Liver (tissue), 3 donors: ENCODE measurements around the gene ANAPC4.

ENCODE experiments used
- EGR1 ChIP-seq, 2 donors: IDR thresholded peaks; 2 replicates each; pipeline ENCODE4 v1.6.1; 2016 to 2018; ENCODE audit warnings: antibody characterized with exemption in 2 of 2, low read depth in 2 of 2
- GABPA ChIP-seq, 2 donors: IDR thresholded peaks in 1 of 2; conservative IDR thresholded peaks in 1 of 2; 2 replicates each; pipeline ENCODE4 v1.6.1; 2016; ENCODE audit warnings: antibody characterized with exemption in 2 of 2, mild to moderate bottlenecking in 1 of 2, moderate library complexity in 1 of 2
- JUND ChIP-seq, 2 donors: IDR thresholded peaks; 2 replicates each; pipeline ENCODE4 v1.6.1; 2016; ENCODE audit warnings: antibody characterized with exemption in 2 of 2
- NR2F2 ChIP-seq: IDR thresholded peaks from 2 replicates; pipeline ENCODE4 v1.6.1; 2016; ENCODE audit warnings: antibody characterized with exemption
- SP1 ChIP-seq: IDR thresholded peaks from 2 replicates; pipeline ENCODE4 v1.6.1; 2018; ENCODE audit warnings: antibody characterized with exemption, mild to moderate bottlenecking
- TAF1 ChIP-seq: conservative IDR thresholded peaks from 2 replicates; pipeline ENCODE4 v1.6.1; 2016; ENCODE audit warnings: antibody characterized with exemption, mild to moderate bottlenecking
- YY1 ChIP-seq: IDR thresholded peaks from 2 replicates; pipeline ENCODE4 v1.6.1; 2016; ENCODE audit warnings: antibody characterized with exemption, mild to moderate bottlenecking
- TF ChIP-seq, protein P1 (sequence below): fragments of 150-350 bp; IDR thresholded peaks from 2 replicates; pipeline ENCODE4 v1.5.1; 2017; ENCODE audit warnings: improper control_type of control experiment, low read depth, low read length; ENCODE audit not compliant: missing input control
- TF ChIP-seq, protein P2 (sequence below): IDR thresholded peaks from 2 replicates; pipeline ENCODE4 v1.6.1; 2016; ENCODE audit warnings: antibody characterized with exemption
- donor health status: healthy.
- donor health status: healthy.

DNA sequence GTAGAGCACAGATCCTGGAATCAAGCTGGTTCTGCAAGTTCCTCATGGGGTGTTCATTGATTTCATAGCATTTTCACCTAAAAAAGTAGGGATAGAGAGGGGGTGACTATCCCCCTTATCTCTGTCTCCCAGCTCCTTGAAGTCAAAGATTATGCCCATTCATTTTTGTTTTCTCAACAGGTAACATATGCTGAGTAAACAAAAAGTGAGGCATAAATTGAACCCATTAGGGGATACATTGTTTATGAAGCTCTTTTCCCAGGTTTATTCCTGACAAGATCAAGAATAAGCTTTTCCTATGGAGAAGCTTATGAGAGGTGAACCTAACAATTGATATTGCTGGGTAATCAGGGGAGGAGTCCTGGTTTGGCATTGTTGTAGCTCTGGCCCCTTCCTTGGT lies 9.2 kb upstream of the ANAPC4 start:
- TF ChIP-seq, protein P1, sequence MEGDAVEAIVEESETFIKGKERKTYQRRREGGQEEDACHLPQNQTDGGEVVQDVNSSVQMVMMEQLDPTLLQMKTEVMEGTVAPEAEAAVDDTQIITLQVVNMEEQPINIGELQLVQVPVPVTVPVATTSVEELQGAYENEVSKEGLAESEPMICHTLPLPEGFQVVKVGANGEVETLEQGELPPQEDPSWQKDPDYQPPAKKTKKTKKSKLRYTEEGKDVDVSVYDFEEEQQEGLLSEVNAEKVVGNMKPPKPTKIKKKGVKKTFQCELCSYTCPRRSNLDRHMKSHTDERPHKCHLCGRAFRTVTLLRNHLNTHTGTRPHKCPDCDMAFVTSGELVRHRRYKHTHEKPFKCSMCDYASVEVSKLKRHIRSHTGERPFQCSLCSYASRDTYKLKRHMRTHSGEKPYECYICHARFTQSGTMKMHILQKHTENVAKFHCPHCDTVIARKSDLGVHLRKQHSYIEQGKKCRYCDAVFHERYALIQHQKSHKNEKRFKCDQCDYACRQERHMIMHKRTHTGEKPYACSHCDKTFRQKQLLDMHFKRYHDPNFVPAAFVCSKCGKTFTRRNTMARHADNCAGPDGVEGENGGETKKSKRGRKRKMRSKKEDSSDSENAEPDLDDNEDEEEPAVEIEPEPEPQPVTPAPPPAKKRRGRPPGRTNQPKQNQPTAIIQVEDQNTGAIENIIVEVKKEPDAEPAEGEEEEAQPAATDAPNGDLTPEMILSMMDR: no peak
- TF ChIP-seq, protein P2, sequence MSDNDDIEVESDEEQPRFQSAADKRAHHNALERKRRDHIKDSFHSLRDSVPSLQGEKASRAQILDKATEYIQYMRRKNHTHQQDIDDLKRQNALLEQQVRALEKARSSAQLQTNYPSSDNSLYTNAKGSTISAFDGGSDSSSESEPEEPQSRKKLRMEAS: no peak
- no peak for TF ChIP-seq GABPA (IDR thresholded peaks at IDR 0.05 in 1 of 2, conservative IDR thresholded peaks at IDR 0.05 in 1 of 2)
- no peak for TF ChIP-seq JUND (IDR thresholded peaks at IDR 0.05)
- TF ChIP-seq NR2F2: no peak
- TF ChIP-seq SP1: no peak
- TF ChIP-seq EGR1 (IDR thresholded peaks at IDR 0.05; ENCODE audit: low read depth in 2 of 2): no peak
- no peak for TF ChIP-seq TAF1
- no peak for TF ChIP-seq YY1
